ENCODE measurements around the gene PDE7B.

PDE7B gene

GRCh38 chr6:135913785-135914184, 62.3 kb downstream of the PDE7B start:
- no peaks in the 10 kb centered on the region for H3K79me2 ChIP-seq (ENCODE audit: insufficient read depth, low read depth)
- no peak overlapping the region for H3K4me3 ChIP-seq (IDR thresholded peaks at IDR 0.05; ENCODE audit: insufficient read depth, low read depth, low read length)
- no peak overlapping the region for H3K9ac ChIP-seq
- H3K27ac ChIP-seq = no peak overlapping the region
- H3K4me2 ChIP-seq = no peak overlapping the region
- H4K20me1 ChIP-seq (ENCODE audit: insufficient read depth) = no peaks in the 10 kb centered on the region
- no peaks in the 10 kb centered on the region for H3K27me3 ChIP-seq (ENCODE audit: insufficient read depth, low read depth)
- no peak for TF ChIP-seq CTCF (conservative IDR thresholded peaks at IDR 0.05; ENCODE audit: low read depth, low read length)
- H3K36me3 ChIP-seq (ENCODE audit: insufficient read depth) = no peaks in the 10 kb centered on the region
- H3K4me1 ChIP-seq (ENCODE audit: low read depth, poor library complexity, severe bottlenecking) = no peaks in the 10 kb centered on the region
- no peak overlapping the region for H2AFZ ChIP-seq (ENCODE audit: low read depth)

GRCh38 chr6:135919026-135919425, 67.5 kb downstream of the PDE7B start:
- no peaks in the 10 kb centered on the region for H3K79me2 ChIP-seq (ENCODE audit: insufficient read depth, low read depth)
- H2AFZ ChIP-seq (ENCODE audit: low read depth) = no peak overlapping the region
- H4K20me1 ChIP-seq (ENCODE audit: insufficient read depth) = no peaks in the 10 kb centered on the region
- no peak for TF ChIP-seq CTCF (conservative IDR thresholded peaks at IDR 0.05; ENCODE audit: low read depth, low read length)
- H3K4me3 ChIP-seq (IDR thresholded peaks at IDR 0.05; ENCODE audit: insufficient read depth, low read depth, low read length) = no peak overlapping the region
- no peak overlapping the region for H3K9ac ChIP-seq
- H3K27ac ChIP-seq = no peak overlapping the region
- H3K4me1 ChIP-seq (ENCODE audit: low read depth, poor library complexity, severe bottlenecking) = peaks cover 18% of the 10 kb centered on the region
- no peaks in the 10 kb centered on the region for H3K36me3 ChIP-seq (ENCODE audit: insufficient read depth)
- no peak overlapping the region for H3K4me2 ChIP-seq
- H3K27me3 ChIP-seq (ENCODE audit: insufficient read depth, low read depth) = no peaks in the 10 kb centered on the region

- Histone ChIP-seq H3K27me3 (ENCODE audit: insufficient read depth, low read depth) (no peaks in the 10 kb centered on the region), H3K4me1 (ENCODE audit: low read depth, poor library complexity, severe bottlenecking) (peaks cover 18% of the 10 kb centered on the region), H2AFZ (ENCODE audit: low read depth) (no peak overlapping the region), H3K9ac (no peak overlapping the region), H3K36me3 (ENCODE audit: insufficient read depth) (no peaks in the 10 kb centered on the region), H4K20me1 (ENCODE audit: insufficient read depth) (no peaks in the 10 kb centered on the region), H3K4me3 (IDR thresholded peaks at IDR 0.05; ENCODE audit: insufficient read depth, low read depth, low read length) (no peak overlapping the region), H3K27ac (no peak overlapping the region), H3K79me2 (ENCODE audit: insufficient read depth, low read depth) (no peaks in the 10 kb centered on the region), H3K4me2 (no peak overlapping the region)
- no peak for TF ChIP-seq CTCF (conservative IDR thresholded peaks at IDR 0.05; ENCODE audit: low read depth, low read length)
Observed at GRCh38 chr6:135920689-135921088, 69.2 kb downstream of the PDE7B start.

GRCh38 chr6:135921188-135921587, 69.7 kb downstream of the PDE7B start:
- no peak overlapping the region for H3K4me2 ChIP-seq
- no peak for TF ChIP-seq CTCF (conservative IDR thresholded peaks at IDR 0.05; ENCODE audit: low read depth, low read length)
- no peak overlapping the region for H3K27ac ChIP-seq
- H3K27me3 ChIP-seq (ENCODE audit: insufficient read depth, low read depth) = no peaks in the 10 kb centered on the region
- no peak overlapping the region for H2AFZ ChIP-seq (ENCODE audit: low read depth)
- peaks cover 18% of the 10 kb centered on the region for H3K4me1 ChIP-seq (ENCODE audit: low read depth, poor library complexity, severe bottlenecking)
- no peak overlapping the region for H3K9ac ChIP-seq
- H3K79me2 ChIP-seq (ENCODE audit: insufficient read depth, low read depth) = no peaks in the 10 kb centered on the region
- H4K20me1 ChIP-seq (ENCODE audit: insufficient read depth) = no peaks in the 10 kb centered on the region
- H3K36me3 ChIP-seq (ENCODE audit: insufficient read depth) = no peaks in the 10 kb centered on the region
- no peak overlapping the region for H3K4me3 ChIP-seq (IDR thresholded peaks at IDR 0.05; ENCODE audit: insufficient read depth, low read depth, low read length)
